Stimulated activated CD4-positive, alpha-beta T cell treated with anti-CD3 and anti-CD28 coated beads, Interleukin-12 subunit alpha, Interleukin-12 subunit beta, amount 100 ng/mL, for 48 hours (primary cell): ENCODE data around the gene CHSY1.

Source experiments
- DNase-seq, 3 donors: peaks; one replicate each; pipeline ENCODE4 v3.0.0-alpha.2; 2020; ENCODE audit warnings: low read depth in 2 of 3, low spot score in 1 of 3

The CHSY1 gene

GRCh38 chr15:101211897-101212296 lies 40.0 kb downstream of the CHSY1 start:
- DNase-seq, result no peak

DNA sequence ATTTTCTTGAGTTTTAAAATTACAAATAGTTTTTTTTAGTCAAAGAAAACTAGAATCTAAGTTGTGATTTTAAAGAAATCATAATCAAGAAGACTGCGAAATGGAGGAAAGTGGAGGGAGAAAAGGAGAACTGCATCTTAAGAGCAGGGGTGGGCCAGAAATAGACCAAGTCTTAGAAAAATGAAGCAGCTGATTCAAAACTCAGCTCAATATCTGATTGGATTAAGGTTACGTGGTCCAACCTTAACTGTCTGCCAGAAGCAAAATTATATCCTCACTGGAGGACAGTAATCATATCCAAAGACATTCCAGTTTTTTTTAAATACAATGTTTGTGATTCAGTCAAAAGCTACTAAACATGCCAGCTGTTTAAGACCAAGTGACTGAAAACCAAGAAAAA lies 41.4 kb downstream of the CHSY1 start:
- DNase-seq, result no peak

DNA sequence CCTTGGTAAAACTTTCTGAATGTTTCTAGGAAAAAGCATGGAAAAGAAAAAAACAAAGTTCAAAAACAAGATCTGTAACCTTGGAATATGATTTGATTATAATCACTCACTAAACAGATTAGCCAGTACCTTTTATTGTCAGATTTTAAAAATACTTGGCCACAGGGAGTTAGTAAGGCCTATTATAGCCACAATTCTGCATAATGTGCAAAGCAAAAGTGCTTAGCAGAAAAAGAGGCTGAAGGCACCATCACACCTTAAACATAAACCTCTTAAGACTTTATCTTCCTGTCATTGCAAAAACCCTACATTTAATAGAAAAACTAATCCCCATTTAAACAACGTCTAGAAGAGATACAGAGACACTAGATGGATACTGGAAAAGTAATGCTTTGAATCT lies 41.8 kb downstream of the CHSY1 start:
- DNase-seq, result no peak

DNA sequence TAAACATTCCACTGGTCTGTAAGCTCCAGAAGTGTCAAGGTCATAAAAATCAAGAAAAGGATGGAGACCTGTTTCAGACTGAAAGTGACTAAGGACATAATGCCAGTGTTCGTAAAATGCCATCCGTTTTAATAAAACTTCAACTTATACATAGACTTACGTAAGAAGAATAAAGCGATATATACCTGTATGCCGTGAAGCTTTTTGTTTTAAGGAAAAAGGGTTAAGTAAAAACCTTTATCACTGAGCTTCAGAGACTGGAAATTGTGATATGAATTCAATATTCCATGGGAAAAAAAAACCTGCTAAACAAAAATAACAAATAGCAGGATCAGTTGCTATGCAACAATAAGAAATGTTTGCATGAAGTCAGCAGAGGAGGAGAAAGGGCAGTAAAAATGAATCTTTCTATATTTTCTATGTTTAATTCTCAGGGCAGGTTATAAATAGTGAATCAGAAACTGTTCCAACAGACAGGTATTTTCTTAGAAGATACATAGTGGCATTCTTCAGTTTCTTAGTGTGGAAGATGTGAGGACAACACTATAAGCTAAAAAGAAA lies 42.5 kb downstream of the CHSY1 start:
- DNase-seq, result no peak

DNA sequence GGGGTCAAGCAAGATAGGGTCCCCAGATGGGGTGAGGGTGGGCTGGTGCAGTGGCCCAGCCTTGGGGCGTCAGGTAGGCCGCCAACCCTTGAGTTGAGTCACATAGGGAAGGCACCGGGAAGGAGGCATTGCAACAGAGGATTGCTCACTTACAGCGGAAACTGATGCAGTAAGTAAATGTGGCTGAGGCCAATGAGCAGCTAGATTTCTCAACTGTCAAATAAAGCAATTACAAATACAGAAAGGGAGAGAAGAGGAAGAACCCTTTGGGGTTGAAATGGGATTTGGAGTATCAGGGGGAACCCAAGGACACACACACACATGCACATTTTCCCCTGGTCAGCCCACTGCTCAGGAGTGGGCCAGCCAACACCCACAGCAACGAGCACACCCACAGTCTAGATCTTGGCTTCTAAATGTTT lies 44.0 kb downstream of the CHSY1 start:
- DNase-seq, result no peak

GRCh38 chr15:101206176-101206591 lies 45.7 kb downstream of the CHSY1 start:
- DNase-seq, result peak; percentile 75 to 87 (median 76)

GRCh38 chr15:101204739-101205535 lies 46.9 kb downstream of the CHSY1 start:
- no peak for DNase-seq

- no peak for DNase-seq
These were observed 48.1 kb downstream of the CHSY1 start for GRCh38 chr15:101203607-101204189.

DNA sequence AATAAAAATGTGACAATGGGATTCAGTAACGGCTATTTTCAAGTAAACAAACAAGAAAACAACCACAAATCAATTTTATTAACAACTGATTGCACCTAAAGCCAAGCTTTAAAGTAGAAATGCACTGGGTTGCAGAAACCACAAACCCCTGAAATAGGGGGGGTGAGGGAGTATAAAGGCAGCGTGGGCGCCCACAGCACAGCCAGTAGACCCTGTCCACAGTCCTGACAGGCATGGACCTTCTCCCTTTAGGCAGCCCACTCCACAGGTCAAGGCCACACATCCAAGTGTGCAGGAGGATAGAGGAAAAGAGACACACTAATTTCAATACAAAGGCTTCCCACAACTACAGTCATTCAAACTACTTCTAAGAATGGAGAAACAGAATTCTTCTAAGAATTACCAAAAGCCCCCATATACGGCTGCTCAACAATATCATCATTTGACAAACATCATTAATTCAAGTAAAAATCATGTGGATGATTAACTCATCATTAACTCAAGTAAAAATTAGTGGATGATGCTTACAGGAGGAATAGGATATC lies 48.7 kb downstream of the CHSY1 start:
- DNase-seq, result no peak

DNA sequence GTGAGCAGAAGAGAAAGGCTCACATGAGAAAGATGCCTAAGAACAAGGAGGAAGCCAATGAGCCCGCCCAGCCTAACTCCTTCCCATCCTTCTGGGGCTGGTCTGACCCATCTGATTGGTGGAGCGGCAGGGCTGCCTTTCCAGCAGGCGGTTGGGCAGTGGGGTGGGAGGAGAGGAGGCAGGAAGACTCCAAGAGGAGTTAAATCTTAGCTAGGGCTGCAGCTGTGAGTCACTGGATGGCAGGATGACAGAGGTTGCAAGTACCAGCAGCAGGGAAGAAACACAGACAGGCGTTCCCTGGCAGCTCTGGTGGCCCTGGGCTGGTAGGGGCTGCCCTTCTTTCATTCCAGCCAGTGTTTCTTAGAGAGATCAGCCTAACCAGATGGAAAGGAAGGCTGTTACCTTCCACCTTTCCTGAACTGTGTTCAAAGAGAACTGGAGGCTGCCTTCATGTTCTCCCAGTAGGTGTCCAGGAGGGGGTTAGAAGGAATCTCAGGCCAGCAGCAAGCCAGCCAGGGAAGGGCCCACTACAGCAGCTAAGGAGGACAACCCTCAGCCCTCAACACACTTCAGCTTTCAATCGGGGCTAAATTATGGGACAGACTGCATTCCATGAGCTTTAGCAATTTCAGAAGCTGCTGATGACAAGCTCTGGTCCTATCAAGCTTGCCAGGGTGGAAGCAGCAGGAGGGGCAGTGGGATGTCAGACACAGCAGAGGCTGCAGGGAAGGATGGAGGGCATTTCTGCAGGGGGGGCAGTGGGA lies 50.3 kb downstream of the CHSY1 start:
- DNase-seq, result no peak

DNA sequence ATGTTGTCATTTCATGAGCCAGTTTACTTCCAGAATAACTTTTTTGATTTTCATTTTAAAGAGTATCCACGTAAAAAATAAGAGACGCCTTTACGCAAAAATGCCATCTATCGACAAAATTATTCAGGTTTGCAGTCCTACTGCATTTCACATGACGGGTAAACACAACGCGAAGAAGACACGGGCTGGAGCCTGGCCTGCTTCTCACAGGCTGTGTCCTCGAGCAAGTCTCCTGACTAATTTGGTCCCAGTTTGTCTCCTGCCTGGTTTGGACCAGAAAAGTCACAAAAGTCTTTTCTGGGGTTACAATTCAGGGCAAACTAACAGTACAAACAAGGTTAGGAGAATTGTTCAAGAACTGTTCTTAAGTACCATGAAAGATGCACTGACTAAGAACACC lies 51.7 kb downstream of the CHSY1 start:
- no peak for DNase-seq

- no peak for DNase-seq
These were observed 53.0 kb downstream of the CHSY1 start for GRCh38 chr15:101198800-101199199.

DNA sequence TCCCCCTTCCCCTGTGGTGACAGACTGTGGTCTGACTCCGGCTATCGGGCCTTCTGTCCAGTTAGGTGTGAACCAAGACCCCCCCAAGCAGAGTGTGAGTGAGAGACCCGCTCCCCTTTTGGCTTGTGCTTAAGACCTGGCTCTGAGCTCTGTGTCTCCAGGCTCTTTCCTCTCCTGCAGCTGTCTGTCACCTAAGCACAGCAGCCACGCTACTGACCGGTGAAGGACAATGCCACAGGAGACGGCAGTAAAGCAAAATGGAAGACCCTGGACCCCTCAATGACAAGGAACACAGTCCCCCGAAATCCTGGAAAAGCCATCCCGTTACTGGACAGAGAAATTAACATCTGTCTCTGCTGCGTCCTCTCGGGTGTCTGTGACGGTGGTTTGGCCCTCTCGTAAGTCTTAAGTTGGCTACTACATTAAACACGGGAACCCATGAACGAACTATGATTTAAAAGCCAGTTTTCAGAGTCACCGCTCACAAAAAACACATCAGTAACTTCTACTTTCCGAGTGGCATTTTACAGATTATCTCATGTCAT lies 53.7 kb downstream of the CHSY1 start:
- DNase-seq, result no peak

DNA sequence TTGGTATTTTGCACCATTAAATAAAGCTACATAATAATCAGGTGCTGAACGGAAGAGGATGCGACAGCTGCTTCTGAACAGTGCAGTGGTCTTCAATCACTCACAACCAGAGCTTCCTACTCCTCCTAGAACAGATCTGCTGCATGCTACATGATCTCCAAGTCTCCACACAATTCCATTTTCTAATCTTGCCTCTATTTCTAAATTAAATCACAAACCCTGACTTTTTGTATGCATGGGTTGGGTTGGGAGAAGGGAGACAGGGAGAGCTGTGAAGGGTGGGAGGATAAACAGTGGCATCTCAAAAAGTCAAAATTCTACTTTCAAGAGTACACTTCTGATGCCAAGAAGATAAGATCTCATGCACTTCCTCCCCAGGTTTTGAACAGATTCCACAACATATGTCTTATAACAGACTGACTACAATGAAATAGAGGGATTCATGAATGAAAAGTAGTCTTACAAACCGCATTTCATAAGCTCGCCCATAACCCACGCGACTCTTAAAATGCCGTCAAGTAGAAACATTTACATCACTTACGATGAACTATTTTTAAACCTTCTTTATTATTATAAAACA lies 57.2 kb downstream of the CHSY1 start:
- DNase-seq, result no peak

- no peak for DNase-seq
These were observed 57.9 kb downstream of the CHSY1 start for GRCh38 chr15:101193806-101194545.

GRCh38 chr15:101193120-101193644 lies 58.7 kb downstream of the CHSY1 start:
- DNase-seq, result no peak

- no peak for DNase-seq
These were observed 59.8 kb downstream of the CHSY1 start for GRCh38 chr15:101192081-101192480.

GRCh38 chr15:101191242-101191641 lies 60.6 kb downstream of the CHSY1 start:
- DNase-seq, result no peak

DNA sequence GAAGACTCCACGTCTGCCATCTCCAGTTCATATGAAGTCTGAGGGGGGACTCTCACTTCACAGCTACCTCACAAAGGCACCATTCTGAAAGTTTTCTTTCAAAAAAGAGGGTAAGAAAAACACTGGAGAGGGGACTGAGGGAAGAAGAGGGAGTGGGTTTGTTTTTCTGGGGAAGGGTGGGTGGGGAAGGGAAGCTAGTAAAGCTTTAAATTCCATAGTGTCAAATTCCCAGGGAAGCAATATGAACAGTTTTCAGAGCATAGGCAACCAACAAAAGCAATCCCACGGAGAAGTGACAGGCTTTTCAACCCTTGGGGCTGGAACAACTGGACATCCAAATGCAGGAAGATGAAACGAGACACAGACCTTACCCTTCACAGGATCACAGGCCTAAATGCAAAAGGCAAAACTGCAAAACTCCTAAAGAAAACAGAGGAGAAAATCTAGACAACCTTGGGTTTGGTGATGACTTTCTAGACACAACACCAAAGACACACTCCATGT lies 61.7 kb downstream of the CHSY1 start:
- DNase-seq, result no peak
